Measurements from ENCODE around the gene PLEKHB2.
"Not testable (repeated sequence)": the region's sequence is repeated elsewhere in the genome, so short reads cannot be mapped to it uniquely, and the experiment has no call there.

Gene PLEKHB2

GRCh38 chr2:131145040-131145439 lies 39.9 kb downstream of the PLEKHB2 start:
- no peak for FAIRE-seq

- FAIRE-seq = no peak
These were observed 41.1 kb downstream of the PLEKHB2 start for GRCh38 chr2:131146231-131146630.

GRCh38 chr2:131146749-131147148 lies 41.6 kb downstream of the PLEKHB2 start:
- no peak for FAIRE-seq

- FAIRE-seq = no peak
These were observed 43.3 kb downstream of the PLEKHB2 start for GRCh38 chr2:131148426-131148825.

- not testable (repeated sequence) for FAIRE-seq
These were observed 45.0 kb downstream of the PLEKHB2 start for GRCh38 chr2:131150109-131150508.

- no peak for FAIRE-seq
These were observed 46.3 kb downstream of the PLEKHB2 start for GRCh38 chr2:131151398-131151797.

GRCh38 chr2:131152074-131152473 lies 46.9 kb downstream of the PLEKHB2 start:
- no peak for FAIRE-seq

- FAIRE-seq = no peak
These were observed 48.4 kb downstream of the PLEKHB2 start for GRCh38 chr2:131153529-131153928.

GRCh38 chr2:131154071-131154531 lies 49.0 kb downstream of the PLEKHB2 start:
- no peak for FAIRE-seq

GRCh38 chr2:131154647-131155046 lies 49.5 kb downstream of the PLEKHB2 start:
- FAIRE-seq = no peak

- FAIRE-seq = no peak
These were observed 50.2 kb downstream of the PLEKHB2 start for GRCh38 chr2:131155208-131155855.

GRCh38 chr2:131156452-131157149 lies 51.5 kb downstream of the PLEKHB2 start:
- no peak for FAIRE-seq

GRCh38 chr2:131165562-131165961 lies 60.4 kb downstream of the PLEKHB2 start:
- not testable (repeated sequence) for FAIRE-seq

GRCh38 chr2:131168538-131168937 lies 63.4 kb downstream of the PLEKHB2 start:
- no peak for FAIRE-seq

- FAIRE-seq = not testable (repeated sequence)
These were observed 72.9 kb downstream of the PLEKHB2 start for GRCh38 chr2:131178050-131178449.

GRCh38 chr2:131178721-131179418 lies 73.7 kb downstream of the PLEKHB2 start:
- not testable (repeated sequence) for FAIRE-seq

- FAIRE-seq = not testable (repeated sequence)
These were observed 76.3 kb downstream of the PLEKHB2 start for GRCh38 chr2:131181451-131181850.

- not testable (repeated sequence) for FAIRE-seq
These were observed 88.3 kb downstream of the PLEKHB2 start for GRCh38 chr2:131193421-131193820.

GRCh38 chr2:131196186-131196585 lies 91.0 kb downstream of the PLEKHB2 start:
- not testable (repeated sequence) for FAIRE-seq
